GM19468 (cell line): ENCODE data around the gene PANX2.

ENCODE experiments used
- ATAC-seq: cut with Tn5 transposase; IDR thresholded peaks from one replicate; pipeline ENCODE4 v1.9.1; 2021; ENCODE audit warnings: mild to moderate bottlenecking, moderate library complexity, moderate number of reproducible peaks; ENCODE audit not compliant: unreplicated experiment; ENCODE audit errors: extremely low read depth

Gene PANX2

GRCh38 chr22:50208430-50208938 is 38.0 kb downstream of the PANX2 start:
- no peak for ATAC-seq

DNA sequence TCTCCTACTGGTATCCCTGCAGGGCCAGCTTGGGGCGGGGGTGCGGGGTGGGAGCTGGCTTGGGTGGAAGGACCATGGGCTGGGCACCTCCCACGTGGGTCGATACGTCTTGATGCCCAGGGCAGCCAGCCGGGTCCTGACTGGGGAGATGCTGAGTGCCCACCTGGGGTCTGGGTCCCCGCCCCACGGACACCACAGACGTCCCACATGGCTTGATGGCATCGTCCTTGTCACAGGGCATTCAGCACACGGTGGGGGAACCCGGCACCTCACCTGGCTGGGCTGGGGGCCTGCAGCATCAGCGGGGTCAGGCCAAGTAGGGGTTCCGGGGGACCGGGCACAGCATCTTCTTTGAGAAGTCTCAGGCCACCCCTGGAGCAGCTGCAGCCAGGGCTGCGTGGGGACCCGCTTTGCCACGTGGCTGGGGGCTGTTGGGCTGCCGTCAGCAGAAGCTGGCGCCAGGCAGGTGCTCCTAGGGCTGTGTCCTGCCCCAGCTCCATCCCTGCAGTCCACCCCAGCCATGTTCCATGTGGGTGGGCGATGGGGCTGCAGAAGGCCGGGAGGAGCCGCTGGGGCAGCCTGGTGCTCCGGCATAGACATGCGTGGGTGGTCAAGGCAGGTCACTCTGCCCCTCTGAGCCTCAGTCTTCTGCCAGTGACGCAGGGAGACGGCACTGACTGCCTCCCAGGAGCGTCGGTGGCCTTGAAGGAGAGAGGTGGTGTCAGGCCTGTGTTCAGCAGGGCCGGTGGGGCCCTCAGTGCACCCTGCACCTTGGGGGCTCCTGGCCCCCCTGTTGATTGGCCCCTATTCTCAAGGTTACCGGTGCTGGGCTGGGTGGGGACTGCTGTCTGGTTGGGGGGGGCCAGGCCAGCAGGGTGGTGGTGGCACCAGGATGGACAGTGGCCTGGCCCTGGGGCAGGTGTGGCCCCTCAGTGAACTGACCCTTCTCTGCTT is 38.7 kb downstream of the PANX2 start:
- no peak for ATAC-seq

- no peak for ATAC-seq
These were observed 39.4 kb downstream of the PANX2 start for GRCh38 chr22:50209893-50210292.

- no peak for ATAC-seq
These were observed 40.0 kb downstream of the PANX2 start for GRCh38 chr22:50210378-50211139.

DNA sequence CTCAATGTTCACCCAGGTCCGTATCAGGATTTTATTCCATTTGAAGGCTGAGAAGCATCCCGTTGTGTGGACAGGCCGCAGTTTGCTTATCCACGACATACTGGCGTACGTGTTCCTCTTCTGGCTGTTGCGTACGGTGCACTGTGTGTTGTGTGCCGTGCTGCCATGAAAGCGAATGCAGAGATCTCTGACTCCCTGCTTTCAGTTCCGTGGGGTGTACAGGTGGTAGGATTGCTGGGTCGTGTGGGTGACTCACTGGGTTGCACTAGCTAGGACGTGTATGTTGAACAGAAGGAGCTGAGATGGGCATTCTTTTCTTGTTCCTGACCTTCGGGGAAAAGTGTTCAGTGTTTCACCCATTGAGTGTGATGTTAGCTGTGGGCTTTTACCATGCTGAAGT is 40.6 kb downstream of the PANX2 start:
- ATAC-seq, result no peak

- ATAC-seq, result no peak
These were observed 42.7 kb downstream of the PANX2 start for GRCh38 chr22:50213263-50213662.

GRCh38 chr22:50215297-50216054 is 44.9 kb downstream of the PANX2 start:
- no peak for ATAC-seq

DNA sequence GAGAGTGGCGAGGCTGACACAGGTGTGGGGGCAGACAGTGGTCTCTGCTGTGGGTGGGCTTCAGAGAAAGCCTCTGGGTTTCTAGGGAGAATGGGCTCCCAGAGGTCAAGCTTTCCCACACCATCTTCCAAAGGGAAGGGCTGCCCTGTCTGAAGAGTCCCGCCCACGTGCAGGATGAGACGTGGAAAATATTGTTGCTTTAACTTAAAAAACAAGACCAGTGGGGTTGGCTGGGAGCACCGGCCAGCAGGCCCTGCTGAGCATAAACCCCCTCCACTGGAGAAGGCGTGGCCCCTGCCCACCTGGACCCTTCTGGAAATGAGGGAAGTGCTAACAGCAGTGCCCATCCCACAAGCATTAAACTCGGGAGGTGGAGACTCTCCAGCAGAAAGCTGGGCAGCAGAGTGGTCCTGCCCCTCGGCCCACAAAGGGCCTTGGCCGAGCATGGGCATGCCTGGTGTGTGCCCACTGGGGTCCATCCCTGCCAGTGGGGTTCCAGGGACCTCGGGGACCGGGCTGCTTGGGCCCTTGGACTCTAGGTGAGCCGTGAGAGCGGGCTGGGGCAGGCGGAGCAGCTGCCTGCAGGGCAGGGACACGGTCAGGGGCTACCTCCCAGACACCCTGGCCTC is 45.6 kb downstream of the PANX2 start:
- ATAC-seq, result no peak

GRCh38 chr22:50216684-50217520 is 46.4 kb downstream of the PANX2 start:
- no peak for ATAC-seq

- ATAC-seq, result no peak
These were observed 47.1 kb downstream of the PANX2 start for GRCh38 chr22:50217543-50218152.

GRCh38 chr22:50218153-50218995 is 47.8 kb downstream of the PANX2 start:
- ATAC-seq, result no peak

DNA sequence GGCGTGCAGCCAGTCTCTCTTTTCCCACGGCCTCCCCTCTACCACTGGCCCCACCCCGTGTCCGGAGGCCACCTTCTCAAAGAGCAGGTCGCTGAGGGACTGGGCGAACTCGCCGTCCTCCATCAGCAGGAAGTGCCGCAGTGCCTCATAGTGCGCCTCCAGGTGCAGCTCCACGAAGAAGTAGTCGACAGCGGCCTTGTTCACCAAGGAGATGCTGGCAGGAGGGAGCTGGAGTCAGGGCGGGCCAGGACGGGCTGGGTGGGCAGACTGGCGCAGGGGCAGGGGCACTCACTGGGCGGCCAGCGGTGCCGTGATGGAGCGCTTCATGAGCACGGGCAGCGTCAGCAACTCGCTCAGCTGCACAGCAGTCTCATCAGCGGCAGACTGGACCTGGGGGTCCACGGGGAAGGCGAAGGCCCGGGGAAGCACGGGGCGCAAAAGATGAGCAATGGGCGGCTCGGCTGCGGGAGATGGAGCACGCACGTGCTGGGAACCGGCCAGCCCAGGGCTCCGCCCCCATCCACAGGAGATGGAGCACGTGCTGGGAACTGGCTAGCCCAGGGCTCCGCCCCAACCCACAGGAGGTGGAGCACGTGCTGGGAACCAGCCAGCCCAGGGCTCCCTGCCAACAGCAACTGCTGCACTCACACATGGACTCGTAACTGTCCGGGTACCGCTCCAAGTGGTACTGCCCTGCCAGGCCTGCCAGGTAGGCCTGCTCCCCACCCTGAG is 48.6 kb downstream of the PANX2 start:
- ATAC-seq, result no peak

DNA sequence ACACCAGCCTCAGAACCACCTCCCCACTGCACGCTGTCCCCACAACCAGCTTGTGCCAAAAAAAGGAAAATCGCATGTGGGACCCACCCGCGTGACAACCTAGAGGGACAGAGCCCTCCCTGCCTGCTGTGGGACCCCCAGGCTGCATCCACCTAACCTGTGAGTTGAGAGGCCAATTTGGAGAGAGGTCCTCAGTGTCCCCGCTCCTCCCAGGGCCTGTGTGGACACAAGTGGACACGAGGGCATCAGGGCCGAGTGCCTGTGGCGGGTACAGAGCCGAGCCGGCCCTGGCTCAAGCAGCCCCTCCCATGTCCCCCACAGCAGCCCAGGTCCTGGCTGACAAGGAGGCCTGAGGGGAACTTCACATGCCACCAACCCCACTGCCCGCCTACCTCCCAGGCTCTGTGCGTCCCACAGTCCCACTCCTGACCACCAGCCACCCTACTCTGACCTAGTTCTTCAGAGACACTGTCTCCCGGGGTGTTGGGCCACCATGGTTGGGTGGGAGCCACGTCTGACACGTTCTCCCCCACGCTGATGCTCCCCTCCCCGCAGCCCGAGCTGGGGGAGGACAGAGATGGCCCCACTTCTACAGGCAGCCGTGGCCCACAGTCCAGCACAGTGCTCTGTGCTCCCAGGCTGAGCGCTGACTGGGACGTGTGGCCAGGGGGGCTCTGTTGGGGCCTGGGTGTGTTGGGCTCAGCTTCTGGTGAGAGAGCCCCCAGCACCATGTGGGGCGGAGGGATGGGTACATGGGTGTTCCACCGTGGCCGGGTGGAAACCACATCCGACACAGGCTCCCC is 49.5 kb downstream of the PANX2 start:
- no peak for ATAC-seq

- ATAC-seq, result no peak
These were observed 50.3 kb downstream of the PANX2 start for GRCh38 chr22:50220603-50221409.
